B cell (primary cell): ENCODE measurements around the gene S1PR3.

Experiments
- CTCF ChIP-seq: fragments of 200-600 bp; IDR thresholded peaks from one replicate; pipeline ENCODE4 v1.8.0; 2022; ENCODE audit warnings: antibody characterized with exemption, mild to moderate bottlenecking
- EZH2 ChIP-seq: IDR thresholded peaks from 2 replicates; pipeline ENCODE4 v1.6.1; 2012; ENCODE audit warnings: borderline replicate concordance, low read depth, mild to moderate bottlenecking, moderate library complexity, low read length; ENCODE audit not compliant: insufficient read depth, poor library complexity, severe bottlenecking

- no peak for TF ChIP-seq EZH2
- no peak for TF ChIP-seq CTCF
Observed at GRCh38 chr9:88954066-88954465, 37.2 kb upstream of the S1PR3 start.
